Fibroblast of lung (primary cell): Measurements from ENCODE around the gene DDC. TPM values are rescaled to one million over a fixed set of nuclear protein-coding genes. Genes with fewer than 3 reads are reported as not detected.
A peak's percentile ranks its signal among the peaks of the same experiment; 100 is the strongest.
"Not testable (repeated sequence)": the region's sequence is repeated elsewhere in the genome, so short reads cannot be mapped to it uniquely, and the experiment has no call there.

Experiments used
- DNase-seq, 2 donors: peaks; one replicate each; pipeline versions ENCODE4 v3.0.0 to v3.0.0-alpha.2; 2010; ENCODE audit warnings: low read depth in 2 of 2
- H2AFZ ChIP-seq: 2 replicates; pipeline ENCODE4 v1.5.1; 2012; ENCODE audit warnings: low read length, control low read depth, inconsistent platforms
- H3K27ac ChIP-seq: 2 replicates; pipeline ENCODE4 v1.5.1; 2011; ENCODE audit warnings: low read length, control low read depth; ENCODE audit not compliant: insufficient read depth
- H3K27me3 ChIP-seq: 2 replicates; pipeline ENCODE4 v1.5.1; 2011; ENCODE audit warnings: mild to moderate bottlenecking, low read length; ENCODE audit not compliant: control insufficient read depth, insufficient read depth
- H3K36me3 ChIP-seq: 2 replicates; pipeline ENCODE4 v1.5.1; 2011; ENCODE audit warnings: low read length; ENCODE audit not compliant: control insufficient read depth, insufficient read depth
- H3K4me1 ChIP-seq: 2 replicates; pipeline ENCODE4 v1.5.1; 2011; ENCODE audit warnings: low read length; ENCODE audit not compliant: control insufficient read depth, insufficient read depth; ENCODE audit errors: extremely low read depth
- H3K4me2 ChIP-seq: 2 replicates; pipeline ENCODE4 v1.5.1; 2011; ENCODE audit warnings: low read length, control low read depth; ENCODE audit not compliant: insufficient read depth; ENCODE audit errors: extremely low read depth
- H3K4me3 ChIP-seq, 4 experiments: fragments of 200-600 bp in 1 of 4; sonication (generic) in 1 of 4; replicated peaks in 1 of 4; 2 replicates each; pipeline ENCODE4 v1.5.1; 2011 to 2016; ENCODE audit warnings: low read length in 4 of 4, low read depth in 3 of 4, mild to moderate bottlenecking in 3 of 4, control low read depth in 2 of 4, inconsistent platforms in 1 of 4, mixed read lengths in 1 of 4; ENCODE audit not compliant: insufficient read depth in 1 of 4; ENCODE audit errors: control extremely low read depth in 1 of 4
- H3K79me2 ChIP-seq: 2 replicates; pipeline ENCODE4 v1.5.1; 2012; ENCODE audit warnings: mild to moderate bottlenecking, low read length, inconsistent platforms; ENCODE audit not compliant: control insufficient read depth, insufficient read depth
- H3K9ac ChIP-seq: 2 replicates; pipeline ENCODE4 v1.5.1; 2011; ENCODE audit warnings: mild to moderate bottlenecking, low read length, control low read depth; ENCODE audit not compliant: insufficient read depth
- H3K9me3 ChIP-seq: 2 replicates; pipeline ENCODE4 v1.5.1; 2012; ENCODE audit warnings: low read depth, low read length; ENCODE audit not compliant: control insufficient read depth, insufficient read depth
- H4K20me1 ChIP-seq: 2 replicates; pipeline ENCODE4 v1.5.1; 2011; ENCODE audit warnings: low read length; ENCODE audit not compliant: control insufficient read depth, insufficient read depth; ENCODE audit errors: extremely low read depth
- EZH2 ChIP-seq: IDR thresholded peaks from 2 replicates; pipeline ENCODE4 v1.5.1; 2012; ENCODE audit warnings: low read length, control low read depth, mild to moderate bottlenecking; ENCODE audit errors: missing control alignments
- polyA plus RNA-seq, 2 donors: library from polyadenylated mRNA; depleted of rRNA in 1 of 2; stranded (reverse) in 1 of 2; unstranded in 1 of 2; fragments of >200 nt; gene quantifications; 2 replicates each; pipeline ENCODE4 v1.2.1, GENCODE V29; 2011 to 2012; ENCODE audit warnings: missing spikeins in 1 of 2
- total RNA-seq: library from RNA; depleted of rRNA; stranded (reverse); fragments of >200 nt; gene quantifications from 2 replicates; pipeline ENCODE4 v1.2.1, GENCODE V29; 2014
- TF ChIP-seq, protein P1 (sequence below), 2 donors: IDR thresholded peaks in 1 of 2; conservative IDR thresholded peaks in 1 of 2; 1 replicate in 1 of 2; 2 replicates in 1 of 2; pipeline ENCODE4 v1.5.1; 2011 to 2012; ENCODE audit warnings: low read length in 2 of 2, control low read depth in 1 of 2, inconsistent platforms in 1 of 2, low read depth in 1 of 2, mild to moderate bottlenecking in 1 of 2

Gene DDC
- total and polyA plus RNA-seq, 2 donors (not counting 1 experiment from before 2014, with no cell fraction given), result not detected

DNA sequence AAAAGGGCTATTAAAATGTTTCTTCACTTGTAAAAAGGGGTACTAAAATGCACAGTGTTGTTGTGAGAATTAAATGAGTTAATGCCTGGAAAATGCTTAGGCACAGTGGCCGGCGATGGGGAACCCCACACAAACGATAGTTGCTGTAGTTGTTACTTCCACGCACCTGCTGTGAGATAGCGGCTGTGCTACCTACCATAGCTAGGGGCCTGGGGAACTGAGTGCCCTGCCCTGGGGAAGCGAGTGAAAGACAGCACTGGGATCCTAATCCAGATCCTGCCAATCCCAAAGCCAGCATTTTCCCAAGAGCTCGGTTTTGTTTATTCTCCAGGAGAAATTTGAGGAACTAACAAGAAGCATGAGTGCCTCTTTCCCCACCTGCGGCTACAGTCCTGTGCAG is 27.8 kb downstream of the DDC start:
- peaks cover 2% of the 10 kb centered on the region for H3K4me1 ChIP-seq
- H3K9ac ChIP-seq, result no peak overlapping the region
- no peak overlapping the region for H2AFZ ChIP-seq
- no peaks in the 10 kb centered on the region for H4K20me1 ChIP-seq
- H3K9me3 ChIP-seq, result no peaks in the 10 kb centered on the region
- no peaks in the 10 kb centered on the region for H3K36me3 ChIP-seq
- no peak overlapping the region for H3K27ac ChIP-seq
- no peaks in the 10 kb centered on the region for H3K27me3 ChIP-seq
- DNase-seq, result no peak
- TF ChIP-seq, protein P1, sequence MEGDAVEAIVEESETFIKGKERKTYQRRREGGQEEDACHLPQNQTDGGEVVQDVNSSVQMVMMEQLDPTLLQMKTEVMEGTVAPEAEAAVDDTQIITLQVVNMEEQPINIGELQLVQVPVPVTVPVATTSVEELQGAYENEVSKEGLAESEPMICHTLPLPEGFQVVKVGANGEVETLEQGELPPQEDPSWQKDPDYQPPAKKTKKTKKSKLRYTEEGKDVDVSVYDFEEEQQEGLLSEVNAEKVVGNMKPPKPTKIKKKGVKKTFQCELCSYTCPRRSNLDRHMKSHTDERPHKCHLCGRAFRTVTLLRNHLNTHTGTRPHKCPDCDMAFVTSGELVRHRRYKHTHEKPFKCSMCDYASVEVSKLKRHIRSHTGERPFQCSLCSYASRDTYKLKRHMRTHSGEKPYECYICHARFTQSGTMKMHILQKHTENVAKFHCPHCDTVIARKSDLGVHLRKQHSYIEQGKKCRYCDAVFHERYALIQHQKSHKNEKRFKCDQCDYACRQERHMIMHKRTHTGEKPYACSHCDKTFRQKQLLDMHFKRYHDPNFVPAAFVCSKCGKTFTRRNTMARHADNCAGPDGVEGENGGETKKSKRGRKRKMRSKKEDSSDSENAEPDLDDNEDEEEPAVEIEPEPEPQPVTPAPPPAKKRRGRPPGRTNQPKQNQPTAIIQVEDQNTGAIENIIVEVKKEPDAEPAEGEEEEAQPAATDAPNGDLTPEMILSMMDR (conservative IDR thresholded peaks at IDR 0.05 in 1 of 2, IDR thresholded peaks at IDR 0.05 in 1 of 2; ENCODE audit: low read depth in 1 of 2, low read length in 2 of 2), result no peak
- TF ChIP-seq EZH2, result no peak
- H3K79me2 ChIP-seq, result no peaks in the 10 kb centered on the region
- no peak overlapping the region for H3K4me2 ChIP-seq
- H3K4me3 ChIP-seq, result no peak overlapping the region

DNA sequence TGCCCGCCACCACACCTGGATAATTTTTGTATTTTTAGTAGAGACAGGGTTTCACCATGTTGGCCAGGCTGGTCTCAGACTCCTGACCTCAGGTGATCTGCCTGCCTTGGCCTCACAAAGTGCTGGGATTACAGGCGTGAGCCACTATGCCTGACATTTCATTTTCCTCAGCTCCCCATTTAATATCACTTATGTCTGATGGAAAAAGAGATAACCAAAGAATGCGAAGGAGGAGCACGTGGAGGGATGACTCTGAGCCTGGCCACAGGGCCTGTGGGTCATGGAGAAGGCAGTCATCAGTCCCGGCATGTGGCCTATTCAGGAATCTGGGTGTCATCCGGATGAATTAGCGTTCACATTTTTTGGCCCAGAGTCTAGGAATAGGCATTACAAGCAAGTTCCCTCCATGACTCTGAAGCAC is 29.9 kb downstream of the DDC start:
- H3K27ac ChIP-seq, result peak overlapping the region; percentile 71
- H3K9me3 ChIP-seq, H3K4me1 ChIP-seq, H3K4me3 ChIP-seq, H3K79me2 ChIP-seq, H2AFZ ChIP-seq, H3K9ac ChIP-seq, H3K27me3 ChIP-seq, H4K20me1 ChIP-seq, H3K36me3 ChIP-seq, H3K4me2 ChIP-seq: not testable (repeated sequence)
- peak; percentile 82 to 83 for DNase-seq

DNA sequence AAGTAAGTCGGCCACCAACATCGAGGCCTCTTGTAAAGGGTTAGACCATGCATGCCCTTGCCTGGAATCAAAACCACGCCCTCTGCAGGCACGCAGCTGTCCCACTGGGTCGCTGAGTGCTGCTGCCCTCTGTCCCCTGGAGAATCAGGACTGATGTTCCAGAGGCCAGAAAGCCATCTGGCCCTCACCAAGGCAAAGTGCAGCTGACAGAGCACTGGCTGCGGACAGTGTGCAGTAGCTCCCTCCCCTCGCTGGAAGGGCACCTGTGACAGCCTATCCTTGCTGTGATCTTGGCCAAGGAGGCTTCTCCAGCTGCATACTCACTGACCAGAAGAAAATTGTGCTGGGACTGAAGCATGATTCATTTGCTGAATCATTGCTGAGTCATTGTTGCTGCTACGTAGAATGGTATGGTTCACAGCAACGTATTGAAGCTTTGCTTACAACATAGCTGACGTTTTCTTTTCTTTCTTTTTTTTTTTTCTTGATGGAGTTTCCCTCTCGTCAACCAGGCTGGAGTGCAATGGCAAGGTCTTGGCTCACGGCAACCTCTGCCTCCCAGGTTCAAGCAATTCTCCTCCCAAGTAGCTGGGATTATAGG is 30.4 kb downstream of the DDC start:
- Histone ChIP-seq H3K79me2 (no peaks in the 10 kb centered on the region), H3K27ac (peak overlapping the region; percentile 71), H3K4me1 (peaks cover 3% of the 10 kb centered on the region), H3K27me3 (no peaks in the 10 kb centered on the region), H2AFZ (no peak overlapping the region), H4K20me1 (no peaks in the 10 kb centered on the region), H3K4me3 (no peak overlapping the region), H3K36me3 (no peaks in the 10 kb centered on the region), H3K4me2 (no peak overlapping the region), H3K9me3 (no peaks in the 10 kb centered on the region), H3K9ac (no peak overlapping the region)
- DNase-seq, result peak; percentile 99 to 100
- TF ChIP-seq EZH2, result no peak

DNA sequence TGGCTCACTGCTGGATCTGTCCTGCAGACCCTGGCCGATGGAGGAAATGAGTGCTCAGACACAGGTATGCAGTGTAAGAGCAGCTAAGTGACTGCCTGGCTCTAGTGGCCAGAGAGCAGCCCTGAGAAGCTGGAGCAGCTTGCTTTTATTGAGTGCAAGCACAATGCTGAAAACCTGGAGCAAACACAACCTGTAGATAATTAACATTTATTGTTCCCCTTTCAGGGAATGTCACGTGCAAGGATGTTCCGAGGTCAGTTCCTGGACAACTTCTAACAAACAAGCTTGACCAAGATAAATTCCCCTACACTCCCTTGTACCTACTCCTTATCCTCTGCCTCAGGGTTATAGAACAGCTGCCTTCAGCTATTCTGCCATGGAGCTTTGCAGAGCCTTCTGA is 31.3 kb downstream of the DDC start:
- Histone ChIP-seq H3K4me2 (no peak overlapping the region), H3K79me2 (no peaks in the 10 kb centered on the region), H3K9ac (no peak overlapping the region), H3K4me3 (no peak overlapping the region), H4K20me1 (no peaks in the 10 kb centered on the region), H3K9me3 (no peaks in the 10 kb centered on the region), H3K4me1 (peaks cover 3% of the 10 kb centered on the region), H3K36me3 (no peaks in the 10 kb centered on the region), H3K27me3 (no peaks in the 10 kb centered on the region), H3K27ac (no peak overlapping the region), H2AFZ (no peak overlapping the region)
- TF ChIP-seq EZH2, result no peak
- TF ChIP-seq, protein P1 (conservative IDR thresholded peaks at IDR 0.05 in 1 of 2, IDR thresholded peaks at IDR 0.05 in 1 of 2; ENCODE audit: low read depth in 1 of 2, low read length in 2 of 2), result no peak
- DNase-seq, result no peak
